HepG2 (cell line): ENCODE measurements around the gene OTUD4. TPM values are rescaled to one million over a fixed set of nuclear protein-coding genes. Genes with fewer than 3 reads are reported as not detected.

Source experiments
- HOXA5 ChIP-seq: sonication (generic); formaldehyde crosslinking; IDR thresholded peaks from 2 replicates; pipeline ENCODE4 v1.4.0; 2020; ENCODE audit warnings: missing genetic modification reagents
- KDM5B ChIP-seq: sonication (generic); formaldehyde crosslinking; IDR thresholded peaks from 2 replicates; pipeline ENCODE4 v1.4.0; 2020; ENCODE audit warnings: missing genetic modification reagents, mild to moderate bottlenecking, borderline replicate concordance
- KLF13 ChIP-seq: sonication (generic); formaldehyde crosslinking; IDR thresholded peaks from 2 replicates; pipeline ENCODE4 v1.4.0; 2020; ENCODE audit warnings: mild to moderate bottlenecking, missing genetic modification reagents
- MEIS1 ChIP-seq: sonication (generic); formaldehyde crosslinking; IDR thresholded peaks from 2 replicates; pipeline ENCODE4 v1.9.0; 2021; ENCODE audit warnings: mild to moderate bottlenecking, missing genetic modification reagents, moderate library complexity, borderline replicate concordance
- MXD1 ChIP-seq: sonication (generic); formaldehyde crosslinking; IDR thresholded peaks from 2 replicates; pipeline ENCODE4 v1.4.0; 2020; ENCODE audit warnings: mild to moderate bottlenecking, missing genetic modification reagents
- PBX2 ChIP-seq: IDR thresholded peaks from 2 replicates; pipeline ENCODE4 v1.6.1; 2016; ENCODE audit warnings: control low read depth
- RAD21 ChIP-seq: fragments of 450-650 bp; formaldehyde crosslinking; IDR thresholded peaks from 2 replicates; pipeline ENCODE4 v1.5.0; 2020; ENCODE audit warnings: mild to moderate bottlenecking
- RCOR2 ChIP-seq: IDR thresholded peaks from 2 replicates; pipeline ENCODE4 v1.6.1; 2016; ENCODE audit warnings: missing biosample characterization, missing genetic modification reagents
- REPIN1 ChIP-seq: sonication (generic); formaldehyde crosslinking; IDR thresholded peaks from 2 replicates; pipeline ENCODE4 v1.8.0; 2022; ENCODE audit warnings: missing genetic modification reagents, low read depth, mild to moderate bottlenecking, borderline replicate concordance
- SKI ChIP-seq: fragments of 450-650 bp; IDR thresholded peaks from one replicate; pipeline ENCODE4 v1.6.1; 2018; ENCODE audit warnings: mild to moderate bottlenecking; ENCODE audit not compliant: partially characterized antibody
- SMAD1 ChIP-seq: sonication (generic); formaldehyde crosslinking; IDR thresholded peaks from 2 replicates; pipeline ENCODE4 v1.4.0; 2020; ENCODE audit warnings: missing genetic modification reagents, low read depth, mild to moderate bottlenecking, borderline replicate concordance
- SMAD9 ChIP-seq: sonication (generic); formaldehyde crosslinking; IDR thresholded peaks from 2 replicates; pipeline ENCODE4 v1.5.1; 2020; ENCODE audit warnings: mild to moderate bottlenecking, missing genetic modification reagents
- TAF15 ChIP-seq: fragments of 200-400 bp; formaldehyde crosslinking; IDR thresholded peaks from one replicate; pipeline ENCODE4 v1.6.1; 2018; ENCODE audit warnings: mild to moderate bottlenecking, low read depth, low read length; ENCODE audit not compliant: poor library complexity, severe bottlenecking
- ZNF251 ChIP-seq: sonication (generic); formaldehyde crosslinking; IDR thresholded peaks from 2 replicates; pipeline ENCODE4 v1.9.0; 2021; ENCODE audit warnings: mild to moderate bottlenecking, missing genetic modification reagents
- ZNF337 ChIP-seq: sonication (generic); formaldehyde crosslinking; IDR thresholded peaks from 2 replicates; pipeline ENCODE4 v1.5.1; 2020; ENCODE audit warnings: missing genetic modification reagents, low read depth, mild to moderate bottlenecking, borderline replicate concordance
- ZNF501 ChIP-seq: sonication (generic); formaldehyde crosslinking; IDR thresholded peaks from 2 replicates; pipeline ENCODE4 v1.5.1; 2020; ENCODE audit warnings: mild to moderate bottlenecking, moderate library complexity, missing genetic modification reagents
- ZNF563 ChIP-seq: sonication (generic); formaldehyde crosslinking; IDR thresholded peaks from 2 replicates; pipeline ENCODE4 v1.8.0; 2022; ENCODE audit warnings: mild to moderate bottlenecking, moderate library complexity, missing genetic modification reagents
- ZNF687 ChIP-seq: sonication (generic); formaldehyde crosslinking; IDR thresholded peaks from 2 replicates; pipeline ENCODE4 v1.5.1; 2020; ENCODE audit warnings: mild to moderate bottlenecking, missing genetic modification reagents, moderate library complexity
- ZNF780A ChIP-seq: sonication (generic); formaldehyde crosslinking; IDR thresholded peaks from 2 replicates; pipeline ENCODE4 v1.8.0; 2022; ENCODE audit warnings: mild to moderate bottlenecking, missing genetic modification reagents, moderate library complexity
- ZXDC ChIP-seq: sonication (generic); formaldehyde crosslinking; IDR thresholded peaks from 2 replicates; pipeline ENCODE4 v1.5.0; 2020; ENCODE audit warnings: mild to moderate bottlenecking, missing genetic modification reagents
- polyA plus RNA-seq, 8 experiments: library from polyadenylated mRNA; depleted of rRNA in 3 of 8; stranded (reverse) in 7 of 8; unstranded in 1 of 8; fragments of >200 nt; fragmentation: Illumina TruSeq in 4 of 8; extraction: Trizol in 4 of 8; gene quantifications; 2 replicates each; pipeline versions ENCODE4 v1.2.1 to v1.2.3, GENCODE V29; 2011 to 2016; ENCODE audit warnings: low read depth in 4 of 8, missing spikeins in 1 of 8, mixed read lengths in 1 of 8; ENCODE audit not compliant: insufficient read depth in 1 of 8
- total RNA-seq, 5 experiments: library from RNA; depleted of rRNA; stranded (reverse); fragments of >200 nt; fragmentation: Illumina TruSeq; extraction: Trizol; gene quantifications; 2 replicates each; pipeline ENCODE4 v1.2.3, GENCODE V29; 2016; ENCODE audit warnings: low read depth in 1 of 5

OTUD4 gene
- total and polyA plus RNA-seq, 2 of the 13 experiments (the other 11 are each of a cell fraction or from before 2014, with no cell fraction given): 16.1 to 18.0 TPM

GRCh38 chr4:145097821-145098674 lies 82.3 kb downstream of the OTUD4 start, which contains the start of the genes ABCE1 and ANAPC10 (continued):
- TF ChIP-seq ZXDC (CRISPR knock-in tag) (no peak), ZNF687 (peak; percentile 99), SKI (no peak), REPIN1 (CRISPR knock-in tag) (peak; percentile 88), RAD21 (CRISPR knock-in tag) (0 out of 2 replicates have a peak, but pooled peaks have one; percentile 9), MEIS1 (peak; percentile 78; the same call in 1 of the 2 replicates), HOXA5 (CRISPR knock-in tag) (peak; percentile 77; the same call in 1 of the 2 replicates), ZNF501 (CRISPR knock-in tag) (peak; percentile 92), ZNF563 (CRISPR knock-in tag) (peak; percentile 70; the same call in 1 of the 2 replicates), TAF15 (no peak), SMAD9 (CRISPR knock-in tag) (no peak), ZNF337 (CRISPR knock-in tag) (0 out of 2 replicates have a peak, but pooled peaks have one; percentile 52), MXD1 (CRISPR knock-in tag) (peak; percentile 99; the same call in 1 of the 2 replicates), SMAD1 (CRISPR knock-in tag) (peak; percentile 65; the same call in 1 of the 2 replicates), RCOR2 (CRISPR knock-in tag) (peak; percentile 52; the same call in 1 of the 2 replicates), ZNF780A (CRISPR knock-in tag) (no peak), KLF13 (CRISPR knock-in tag) (no peak), KDM5B (CRISPR knock-in tag) (peak; percentile 97), PBX2 (CRISPR knock-in tag) (no peak), ZNF251 (CRISPR knock-in tag) (no peak)
